ENCODE results near the gene GPR180.

The GPR180 gene

GRCh38 chr13:94586371-94586770 is 15.3 kb upstream of the GPR180 start:
- no peak overlapping the region for H3K4me3 ChIP-seq (ENCODE audit: insufficient read depth in 1 of 2, low read depth in 1 of 2, low read length in 2 of 2)
- no peak overlapping the region for H2AK5ac ChIP-seq (ENCODE audit: low read length, severe bottlenecking)
- no peak overlapping the region for H4K91ac ChIP-seq (ENCODE audit: low read length)
- no peak overlapping the region for H3K4ac ChIP-seq (ENCODE audit: low read depth in 1 of 2, low read length in 2 of 2)
- no peak overlapping the region for H3K4me2 ChIP-seq (ENCODE audit: low read length, poor library complexity, severe bottlenecking)
- H3K9ac ChIP-seq (ENCODE audit: low read length): no peak overlapping the region
- H3K36me3 ChIP-seq (ENCODE audit: control insufficient read depth in 1 of 2, insufficient read depth in 2 of 2, low read depth in 1 of 2, low read length in 2 of 2): peaks cover 9 to 74% of the 10 kb centered on the region in 2 experiments
- H3K27me3 ChIP-seq (ENCODE audit: control insufficient read depth in 1 of 2, insufficient read depth in 1 of 2, low read length in 2 of 2): no peaks in the 10 kb centered on the region
- no peak overlapping the region for H2BK12ac ChIP-seq (ENCODE audit: low read length in 2 of 2)
- no peak overlapping the region for H3K18ac ChIP-seq (ENCODE audit: low read depth in 1 of 2, low read length in 2 of 2)
- H3K4me1 ChIP-seq (ENCODE audit: control insufficient read depth, insufficient read depth, low read depth, low read length): no peaks in the 10 kb centered on the region
- no peak overlapping the region for H3K27ac ChIP-seq (ENCODE audit: low read length, poor library complexity, severe bottlenecking)
- 96% methylated on average over 6 of the region's 7 CpGs for WGBS
- H2BK5ac ChIP-seq (ENCODE audit: low read depth, low read length, poor library complexity, severe bottlenecking): no peak overlapping the region
- H2BK15ac ChIP-seq (ENCODE audit: low read depth, poor library complexity, severe bottlenecking): no peak overlapping the region
- H4K8ac ChIP-seq (ENCODE audit: low read length): no peak overlapping the region
- H2BK120ac ChIP-seq (ENCODE audit: low read depth, low read length): no peak overlapping the region
- DNase-seq: no peak
- H3K9me3 ChIP-seq (ENCODE audit: control insufficient read depth, low read length): no peaks in the 10 kb centered on the region
- no peak overlapping the region for H3K23ac ChIP-seq (ENCODE audit: low read length in 2 of 2)
- H3K14ac ChIP-seq (ENCODE audit: low read length in 2 of 2): no peak overlapping the region
- peaks cover 10% of the 10 kb centered on the region for H3K79me1 ChIP-seq (replicated peaks; ENCODE audit: low read length, poor library complexity, severe bottlenecking)
- H2AFZ ChIP-seq (ENCODE audit: low read depth, low read length): no peak overlapping the region

DNA sequence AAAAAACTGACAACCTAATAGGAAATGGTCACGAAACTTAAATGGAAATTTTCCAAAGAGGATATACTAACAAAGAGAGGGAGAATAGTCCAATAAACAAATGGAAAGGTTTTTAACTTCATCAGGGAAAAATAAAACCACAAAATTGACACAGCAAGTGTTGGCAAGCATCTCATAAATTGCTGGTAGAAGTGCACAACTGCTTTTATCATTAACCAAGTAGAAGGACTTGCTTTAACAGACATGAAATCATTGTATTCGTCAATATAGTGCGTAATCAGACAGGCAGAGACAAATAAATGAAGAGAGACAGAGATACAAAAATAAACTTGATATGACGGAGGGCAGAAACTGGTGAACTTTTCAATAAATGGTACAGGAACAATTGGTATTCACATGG is 13.1 kb upstream of the GPR180 start:
- no peak overlapping the region for H4K8ac ChIP-seq (ENCODE audit: low read length)
- H3K36me3 ChIP-seq (ENCODE audit: control insufficient read depth in 1 of 2, insufficient read depth in 2 of 2, low read depth in 1 of 2, low read length in 2 of 2): peaks cover 10 to 64% of the 10 kb centered on the region in 2 experiments
- 99% methylated on average over 3 of the region's 4 CpGs for WGBS
- H3K14ac ChIP-seq (ENCODE audit: low read length in 2 of 2): no peak overlapping the region
- H3K4me2 ChIP-seq (ENCODE audit: low read length, poor library complexity, severe bottlenecking): no peak overlapping the region
- no peak overlapping the region for H3K18ac ChIP-seq (ENCODE audit: low read depth in 1 of 2, low read length in 2 of 2)
- no peak for DNase-seq
- no peak overlapping the region for H3K27ac ChIP-seq (ENCODE audit: low read length, poor library complexity, severe bottlenecking)
- H2BK15ac ChIP-seq (ENCODE audit: low read depth, poor library complexity, severe bottlenecking): no peak overlapping the region
- H3K27me3 ChIP-seq (ENCODE audit: control insufficient read depth in 1 of 2, insufficient read depth in 1 of 2, low read length in 2 of 2): no peaks in the 10 kb centered on the region
- no peak overlapping the region for H4K91ac ChIP-seq (ENCODE audit: low read length)
- no peak overlapping the region for H3K9ac ChIP-seq (ENCODE audit: low read length)
- no peak overlapping the region for H2BK120ac ChIP-seq (ENCODE audit: low read depth, low read length)
- H2BK12ac ChIP-seq (ENCODE audit: low read length in 2 of 2): no peak overlapping the region
- H3K4ac ChIP-seq (ENCODE audit: low read depth in 1 of 2, low read length in 2 of 2): no peak overlapping the region
- H3K23ac ChIP-seq (ENCODE audit: low read length in 2 of 2): no peak overlapping the region
- no peaks in the 10 kb centered on the region for H3K4me1 ChIP-seq (ENCODE audit: control insufficient read depth, insufficient read depth, low read depth, low read length)
- no peaks in the 10 kb centered on the region for H3K9me3 ChIP-seq (ENCODE audit: control insufficient read depth, low read length)
- H3K4me3 ChIP-seq (ENCODE audit: insufficient read depth in 1 of 2, low read depth in 1 of 2, low read length in 2 of 2): no peak overlapping the region
- no peak overlapping the region for H2AK5ac ChIP-seq (ENCODE audit: low read length, severe bottlenecking)
- H2AFZ ChIP-seq (ENCODE audit: low read depth, low read length): no peak overlapping the region
- H2BK5ac ChIP-seq (ENCODE audit: low read depth, low read length, poor library complexity, severe bottlenecking): no peak overlapping the region
- peaks cover 8% of the 10 kb centered on the region for H3K79me1 ChIP-seq (replicated peaks; ENCODE audit: low read length, poor library complexity, severe bottlenecking)

DNA sequence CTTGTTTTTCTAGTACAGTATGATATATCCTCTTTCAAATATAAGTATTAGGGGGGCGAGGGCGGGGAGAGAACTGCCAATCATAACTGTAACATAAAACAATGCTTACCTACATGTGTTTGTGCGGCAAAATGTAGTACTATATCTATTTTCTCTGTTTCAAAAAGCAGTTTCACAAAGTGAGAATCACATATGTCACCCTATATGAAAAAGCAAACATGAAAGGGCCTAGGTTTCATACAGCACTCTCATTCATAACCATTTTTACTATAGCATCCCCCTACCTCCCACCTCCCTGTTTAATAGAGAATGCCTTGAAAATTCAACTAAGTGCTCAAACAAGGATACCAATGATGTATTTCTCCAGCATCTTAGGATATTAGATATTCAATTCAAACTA is 10.9 kb upstream of the GPR180 start:
- H2AK5ac ChIP-seq (ENCODE audit: low read length, severe bottlenecking): no peak overlapping the region
- H3K27me3 ChIP-seq (ENCODE audit: control insufficient read depth in 1 of 2, insufficient read depth in 1 of 2, low read length in 2 of 2): no peaks in the 10 kb centered on the region
- no peak overlapping the region for H2AFZ ChIP-seq (ENCODE audit: low read depth, low read length)
- H3K14ac ChIP-seq (ENCODE audit: low read length in 2 of 2): no peak overlapping the region
- no peak overlapping the region for H3K18ac ChIP-seq (ENCODE audit: low read depth in 1 of 2, low read length in 2 of 2)
- H3K4me1 ChIP-seq (ENCODE audit: control insufficient read depth, insufficient read depth, low read depth, low read length): peaks cover 3% of the 10 kb centered on the region
- H2BK120ac ChIP-seq (ENCODE audit: low read depth, low read length): no peak overlapping the region
- no peak overlapping the region for H3K4me3 ChIP-seq (ENCODE audit: insufficient read depth in 1 of 2, low read depth in 1 of 2, low read length in 2 of 2)
- H2BK15ac ChIP-seq (ENCODE audit: low read depth, poor library complexity, severe bottlenecking): no peak overlapping the region
- H2BK12ac ChIP-seq (ENCODE audit: low read length in 2 of 2): no peak overlapping the region
- no peak overlapping the region for H2BK5ac ChIP-seq (ENCODE audit: low read depth, low read length, poor library complexity, severe bottlenecking)
- WGBS: 100% methylated on average over 3 of the region's 3 CpGs
- H3K23ac ChIP-seq (ENCODE audit: low read length in 2 of 2): no peak overlapping the region
- peaks cover 10% of the 10 kb centered on the region for H3K79me1 ChIP-seq (replicated peaks; ENCODE audit: low read length, poor library complexity, severe bottlenecking)
- H3K4ac ChIP-seq (ENCODE audit: low read depth in 1 of 2, low read length in 2 of 2): no peak overlapping the region
- no peak overlapping the region for H3K4me2 ChIP-seq (ENCODE audit: low read length, poor library complexity, severe bottlenecking)
- H3K36me3 ChIP-seq (ENCODE audit: control insufficient read depth in 1 of 2, insufficient read depth in 2 of 2, low read depth in 1 of 2, low read length in 2 of 2): peaks cover 10 to 47% of the 10 kb centered on the region in 2 experiments
- no peak for DNase-seq
- H4K91ac ChIP-seq (ENCODE audit: low read length): no peak overlapping the region
- no peak overlapping the region for H3K9ac ChIP-seq (ENCODE audit: low read length)
- no peaks in the 10 kb centered on the region for H3K9me3 ChIP-seq (ENCODE audit: control insufficient read depth, low read length)
- no peak overlapping the region for H4K8ac ChIP-seq (ENCODE audit: low read length)
- H3K27ac ChIP-seq (ENCODE audit: low read length, poor library complexity, severe bottlenecking): no peak overlapping the region

- Histone ChIP-seq H4K91ac (ENCODE audit: low read length) (peak overlapping the region; percentile 30), H2AFZ (ENCODE audit: low read depth, low read length) (peak overlapping the region; percentile 59), H4K8ac (ENCODE audit: low read length) (peak overlapping the region; percentile 91), H3K27me3 (ENCODE audit: control insufficient read depth in 1 of 2, insufficient read depth in 1 of 2, low read length in 2 of 2) (no peaks in the 10 kb centered on the region), H3K79me1 (replicated peaks; ENCODE audit: low read length, poor library complexity, severe bottlenecking) (peaks cover 12% of the 10 kb centered on the region), H3K18ac (ENCODE audit: low read depth in 1 of 2, low read length in 2 of 2) (peak overlapping the region; percentile 74 to 89), H2AK5ac (ENCODE audit: low read length, severe bottlenecking) (no peak overlapping the region), H2BK15ac (ENCODE audit: low read depth, poor library complexity, severe bottlenecking) (peak overlapping the region; percentile 12), H3K4ac (ENCODE audit: low read depth in 1 of 2, low read length in 2 of 2) (peak overlapping the region; percentile 67 to 75), H3K4me1 (ENCODE audit: control insufficient read depth, insufficient read depth, low read depth, low read length) (peaks cover 6% of the 10 kb centered on the region), H3K4me3 (ENCODE audit: insufficient read depth in 1 of 2, low read depth in 1 of 2, low read length in 2 of 2) (peak overlapping the region; percentile 69 to 96), H3K9me3 (ENCODE audit: control insufficient read depth, low read length) (no peaks in the 10 kb centered on the region), H2BK120ac (ENCODE audit: low read depth, low read length) (no peak overlapping the region), H3K9ac (ENCODE audit: low read length) (peak overlapping the region; percentile 98), H2BK5ac (ENCODE audit: low read depth, low read length, poor library complexity, severe bottlenecking) (no peak overlapping the region), H3K36me3 (ENCODE audit: control insufficient read depth in 1 of 2, insufficient read depth in 2 of 2, low read depth in 1 of 2, low read length in 2 of 2) (peaks cover 7 to 19% of the 10 kb centered on the region in 2 experiments), H3K27ac (ENCODE audit: low read length, poor library complexity, severe bottlenecking) (peak overlapping the region; percentile 58), H3K4me2 (ENCODE audit: low read length, poor library complexity, severe bottlenecking) (peak overlapping the region; percentile 87), H3K23ac (ENCODE audit: low read length in 2 of 2) (no peak overlapping the region), H2BK12ac (ENCODE audit: low read length in 2 of 2) (peak overlapping the region in 1 of 2 experiments; percentile 89), H3K14ac (ENCODE audit: low read length in 2 of 2) (peak overlapping the region in 1 of 2 experiments; percentile 69)
- WGBS: 12% methylated on average over 15 of the region's 16 CpGs
- DNase-seq: peak; percentile 53
These were observed 6.4 kb upstream of the GPR180 start for GRCh38 chr13:94595001-94595949.

Measured in mesenchymal stem cell (in vitro differentiated cells and primary cell).